Ramos (cell line): ENCODE measurements around the gene MYO1B.

ENCODE experiments used
- in situ Hi-C: fragments of 300-500 bp; cut with MboI; formaldehyde crosslinking; loops from one replicate; pipeline ENCODE4 v1.14.3; 2022; ENCODE audit warnings: low sequenced_read_pairs; ENCODE audit not compliant: unreplicated experiment

The MYO1B gene

GRCh38 chr2:191386938-191387536 lies 141.8 kb downstream of the MYO1B start:
- in situ Hi-C loops: no loop called here

DNA sequence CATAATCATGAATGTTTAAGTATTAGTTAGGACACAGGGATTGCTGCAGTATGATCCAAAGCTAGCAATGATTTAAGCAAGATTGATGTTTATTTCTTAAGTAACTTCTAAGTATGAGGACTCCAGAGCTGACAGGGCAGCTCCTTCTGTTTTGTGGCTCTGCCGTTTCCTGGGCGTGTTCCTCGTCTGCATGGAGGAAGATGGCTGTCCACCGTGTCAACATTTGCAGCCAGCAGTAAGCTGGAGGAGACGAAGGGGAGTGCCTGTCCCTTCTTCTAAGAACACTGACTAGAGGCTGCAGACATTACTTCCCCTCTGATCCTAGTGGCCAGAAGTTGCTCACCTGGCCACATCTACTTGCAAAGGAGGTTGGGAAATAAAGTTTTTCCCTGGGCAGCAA lies 144.1 kb downstream of the MYO1B start:
- in situ Hi-C loops: no loop called here

GRCh38 chr2:191391171-191391570 lies 146.0 kb downstream of the MYO1B start:
- in situ Hi-C loops: no loop called here

DNA sequence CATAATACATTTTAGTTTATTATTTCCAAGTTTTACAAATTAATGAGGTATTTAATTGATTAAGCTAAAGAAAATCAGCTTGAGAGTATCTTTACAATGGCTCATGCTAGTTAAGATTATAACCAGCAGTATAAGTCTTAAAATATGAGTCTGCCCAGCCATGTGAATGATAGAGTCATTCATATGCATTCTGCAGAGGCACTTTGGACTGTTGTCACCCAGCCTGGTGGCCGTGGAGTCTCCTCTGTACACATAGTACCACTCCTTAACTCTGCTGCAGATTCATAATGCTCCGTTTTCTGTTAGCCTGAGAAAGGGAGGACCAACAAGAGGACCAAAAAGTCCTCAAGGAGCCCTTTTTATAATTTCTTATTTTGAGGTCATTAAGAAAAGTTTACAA lies 148.8 kb downstream of the MYO1B start:
- in situ Hi-C loops: no loop called here

DNA sequence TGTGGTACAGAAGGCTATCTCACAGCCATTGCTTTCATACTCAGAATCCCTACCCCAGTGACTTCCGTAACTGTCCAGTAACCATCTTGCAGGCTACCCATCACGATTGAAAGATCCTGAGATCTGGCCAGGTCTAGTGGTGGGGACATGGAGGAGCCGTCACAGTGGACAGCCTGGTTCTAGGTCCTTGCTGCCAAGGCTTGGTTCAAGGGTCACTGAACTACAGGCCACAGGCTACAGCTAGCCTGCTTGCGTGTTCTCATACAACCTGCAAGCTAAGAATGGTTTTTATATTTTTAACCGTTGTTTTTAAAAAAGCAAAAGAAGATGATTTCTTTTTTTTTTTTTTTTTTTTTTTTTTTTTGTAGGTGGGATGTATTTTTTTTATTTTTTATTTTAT lies 151.6 kb downstream of the MYO1B start:
- in situ Hi-C loops: no loop called here

GRCh38 chr2:191399601-191400000 lies 154.4 kb downstream of the MYO1B start:
- in situ Hi-C loops: no loop called here

DNA sequence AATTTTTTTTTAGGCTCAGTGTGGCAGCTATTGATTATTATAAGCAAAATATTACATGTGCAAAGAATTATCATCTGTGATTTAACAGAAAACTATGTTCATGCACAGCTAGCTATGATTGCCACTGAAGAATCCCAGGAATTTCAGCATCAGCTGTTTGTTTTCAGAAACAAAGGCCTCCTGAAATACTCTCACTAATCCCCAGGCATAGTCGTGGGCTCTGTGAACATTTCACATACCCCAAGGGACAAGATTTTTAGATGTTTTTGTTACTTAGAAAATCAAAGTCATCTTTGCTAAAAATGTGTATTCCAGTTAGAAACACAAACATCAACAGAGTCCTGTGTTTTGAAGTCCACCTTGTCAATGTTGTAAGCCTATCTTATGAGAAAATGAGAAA lies 156.1 kb downstream of the MYO1B start:
- in situ Hi-C loops: no loop called here

DNA sequence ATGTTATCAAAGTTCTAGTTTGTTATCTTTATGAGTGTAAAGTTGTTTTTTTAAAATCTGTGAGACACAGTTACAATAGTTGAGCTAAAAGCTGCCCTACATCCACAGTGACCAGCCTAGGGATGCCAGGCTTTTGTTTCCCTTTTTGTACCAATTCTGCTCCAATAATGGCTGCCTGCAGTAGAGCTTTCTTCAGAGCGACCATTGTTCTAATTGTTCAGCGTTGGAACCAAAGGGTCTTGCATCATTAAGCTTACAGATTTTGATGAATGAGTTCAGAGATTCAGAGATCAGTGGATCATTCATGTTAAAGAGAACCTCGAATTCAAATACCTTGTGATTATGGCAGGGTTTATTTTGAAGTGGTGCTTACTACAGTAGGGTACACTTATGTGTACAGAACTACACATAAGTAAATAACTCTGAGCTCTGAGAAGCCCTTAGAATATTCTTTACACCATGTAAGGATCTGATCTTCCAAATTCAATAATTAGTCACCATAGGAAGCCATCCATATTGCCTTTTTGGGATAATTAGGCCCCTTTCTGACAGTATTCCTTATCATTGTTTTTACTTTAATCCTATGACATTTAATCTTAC lies 157.9 kb downstream of the MYO1B start:
- in situ Hi-C loops: no loop called here

- in situ Hi-C loops: no loop called here
Measured at GRCh38 chr2:191404568-191404991, 159.4 kb downstream of the MYO1B start.

GRCh38 chr2:191405546-191405945 lies 160.3 kb downstream of the MYO1B start:
- in situ Hi-C loops: no loop called here

DNA sequence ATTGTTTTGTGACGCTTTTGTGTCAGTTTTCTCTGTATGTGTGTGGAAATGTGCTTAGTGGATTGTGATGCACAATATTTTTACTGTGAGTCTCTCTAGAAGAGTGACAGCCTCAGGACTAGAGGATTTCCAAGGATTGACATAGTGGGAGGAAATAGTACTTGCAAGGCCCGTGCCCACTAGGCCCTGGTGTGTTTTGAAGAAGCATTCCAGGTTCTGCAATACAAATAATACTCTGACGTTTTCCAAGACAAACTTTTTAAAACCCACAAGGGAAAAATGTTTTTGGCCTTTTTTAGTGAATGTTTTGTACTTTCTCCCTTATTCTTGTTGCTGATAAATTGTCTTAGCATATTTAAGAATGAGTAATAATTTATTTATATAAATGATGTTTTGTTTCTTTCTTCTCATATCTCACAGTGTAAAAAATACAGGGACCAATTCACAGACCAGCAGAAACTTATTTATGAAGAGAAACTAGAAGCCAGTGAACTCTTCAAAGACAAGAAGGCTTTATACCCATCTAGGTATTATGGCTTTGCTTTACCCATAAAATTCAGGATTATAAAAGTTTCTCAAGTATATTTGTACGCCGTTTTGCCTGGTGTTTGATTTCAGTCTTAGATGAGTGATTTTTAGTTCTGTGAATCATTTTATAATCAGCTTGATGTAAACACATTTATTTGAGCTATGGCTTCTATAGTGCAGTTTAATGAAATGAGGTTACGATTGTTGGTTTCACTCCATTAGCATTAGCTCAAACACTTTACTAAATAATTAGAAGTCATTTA lies 165.6 kb downstream of the MYO1B start:
- in situ Hi-C loops: no loop called here

- in situ Hi-C loops: no loop called here
Measured at GRCh38 chr2:191411472-191411871, 166.3 kb downstream of the MYO1B start.

DNA sequence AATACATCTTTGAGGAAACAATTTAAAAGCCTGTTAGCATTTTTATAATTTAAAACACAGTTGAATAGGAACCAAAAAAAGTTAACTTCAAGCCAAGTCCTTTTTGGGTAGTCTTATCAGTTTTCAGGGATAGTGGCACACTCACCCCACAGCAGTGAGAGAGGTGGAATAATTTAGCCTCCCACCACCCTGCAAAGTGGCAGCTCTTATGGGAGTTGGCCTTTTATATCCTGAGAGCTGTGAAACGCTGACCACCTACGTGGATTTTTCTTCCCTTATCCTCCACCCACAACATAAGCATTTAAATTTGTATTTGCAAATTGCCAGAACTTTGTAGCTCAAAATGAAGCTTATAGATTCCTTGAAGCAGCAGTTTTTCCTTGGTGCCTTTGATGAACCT lies 167.1 kb downstream of the MYO1B start:
- in situ Hi-C loops: no loop called here

- in situ Hi-C loops: no loop called here
Measured at GRCh38 chr2:191415101-191415500, 169.9 kb downstream of the MYO1B start.

DNA sequence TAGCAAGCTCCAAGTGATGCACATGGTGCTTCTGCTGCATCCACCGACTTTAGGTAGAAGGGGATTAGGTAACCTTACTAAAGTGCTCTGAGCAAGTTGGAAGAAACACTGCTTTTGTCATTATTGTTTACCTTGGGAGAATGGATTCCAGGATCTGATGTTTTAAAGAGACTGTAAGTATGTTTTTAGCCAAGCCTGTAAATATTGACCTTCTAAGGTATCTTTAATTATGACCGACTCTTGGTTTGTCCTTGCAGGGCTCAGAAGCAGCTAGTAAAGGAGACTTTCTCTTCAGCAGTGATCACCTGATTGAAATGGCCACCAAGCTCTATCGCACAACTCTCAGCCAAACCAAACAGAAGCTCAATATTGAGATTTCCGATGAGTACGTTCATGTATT lies 170.7 kb downstream of the MYO1B start:
- in situ Hi-C loops: no loop called here

DNA sequence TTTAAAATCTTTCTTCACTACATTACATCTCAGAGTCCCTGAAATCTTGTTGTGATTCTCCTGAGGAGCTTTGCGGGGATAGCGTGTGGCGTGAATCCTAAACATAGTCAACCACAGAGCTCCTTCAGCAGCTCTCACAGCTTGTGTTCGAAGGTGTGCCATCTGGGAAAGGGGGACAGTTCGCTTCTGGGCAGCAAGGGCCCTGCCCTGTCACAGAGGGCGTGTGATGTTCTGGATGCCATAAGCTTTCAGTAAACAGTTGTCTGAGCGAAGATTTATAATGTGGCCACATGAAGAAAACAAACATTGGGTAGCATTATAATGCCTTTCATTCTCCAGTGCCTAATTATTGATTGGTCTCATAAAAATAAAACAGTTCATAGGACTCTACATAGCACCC lies 172.5 kb downstream of the MYO1B start:
- in situ Hi-C loops: no loop called here

DNA sequence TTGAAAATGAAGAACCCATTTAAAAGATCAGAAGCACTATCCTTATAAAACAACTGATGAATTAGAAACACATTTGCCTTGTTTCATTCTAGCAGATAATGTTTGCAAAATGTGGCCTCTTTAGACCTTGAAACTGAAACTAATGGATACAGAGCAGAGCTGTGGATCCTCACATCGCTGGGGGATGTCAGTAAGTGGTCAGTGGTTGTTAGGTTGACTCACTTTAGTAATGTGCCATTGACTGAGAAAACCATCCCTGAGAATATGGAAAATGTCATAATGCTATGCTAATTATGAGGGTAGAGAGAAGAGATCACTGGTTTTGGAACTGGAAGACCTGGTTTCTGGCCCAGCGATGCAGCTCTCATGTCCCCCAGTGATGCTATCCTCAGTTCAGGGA lies 176.7 kb downstream of the MYO1B start:
- in situ Hi-C loops: no loop called here

- in situ Hi-C loops: no loop called here
Measured at GRCh38 chr2:191427031-191427430, 181.8 kb downstream of the MYO1B start.

GRCh38 chr2:191428141-191428540 lies 182.9 kb downstream of the MYO1B start:
- in situ Hi-C loops: no loop called here

GRCh38 chr2:191430476-191430875 lies 185.3 kb downstream of the MYO1B start:
- in situ Hi-C loops: no loop called here

GRCh38 chr2:191432121-191432520 lies 186.9 kb downstream of the MYO1B start:
- in situ Hi-C loops: no loop called here

- in situ Hi-C loops: no loop called here
Measured at GRCh38 chr2:191434072-191434471, 188.9 kb downstream of the MYO1B start.
